DMS 273 (cell line): ENCODE measurements around the gene CDKAL1.
"Not testable (repeated sequence)": the region's sequence is repeated elsewhere in the genome, so short reads cannot be mapped to it uniquely, and the experiment has no call there.

Experiments
- DNase-seq: peaks from one replicate; lab custom pipeline; 2025; ENCODE audit not compliant: unreplicated experiment; lab: John Stamatoyannopoulos, UW

CDKAL1 gene

DNA sequence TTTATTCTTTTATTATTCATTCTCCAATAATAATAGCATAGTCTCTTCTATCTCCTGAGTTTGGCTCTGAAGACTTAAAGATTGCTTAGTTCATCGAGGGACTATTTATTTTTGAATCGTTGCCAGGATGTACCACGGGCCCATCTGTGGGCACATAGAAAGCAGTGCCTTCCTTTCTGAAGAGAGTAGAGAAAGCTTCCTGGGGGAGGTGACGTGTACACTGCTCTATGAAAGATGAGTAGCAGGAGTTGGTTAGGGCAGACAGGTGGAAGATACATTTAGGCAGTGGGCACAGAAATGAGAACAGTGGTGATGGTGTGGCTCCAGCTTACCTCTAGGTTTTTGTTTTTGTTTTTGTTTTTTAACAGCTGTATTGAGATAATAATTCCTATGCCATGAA is 98.4 kb downstream of the CDKAL1 start:
- peak; percentile 69 for DNase-seq

DNA sequence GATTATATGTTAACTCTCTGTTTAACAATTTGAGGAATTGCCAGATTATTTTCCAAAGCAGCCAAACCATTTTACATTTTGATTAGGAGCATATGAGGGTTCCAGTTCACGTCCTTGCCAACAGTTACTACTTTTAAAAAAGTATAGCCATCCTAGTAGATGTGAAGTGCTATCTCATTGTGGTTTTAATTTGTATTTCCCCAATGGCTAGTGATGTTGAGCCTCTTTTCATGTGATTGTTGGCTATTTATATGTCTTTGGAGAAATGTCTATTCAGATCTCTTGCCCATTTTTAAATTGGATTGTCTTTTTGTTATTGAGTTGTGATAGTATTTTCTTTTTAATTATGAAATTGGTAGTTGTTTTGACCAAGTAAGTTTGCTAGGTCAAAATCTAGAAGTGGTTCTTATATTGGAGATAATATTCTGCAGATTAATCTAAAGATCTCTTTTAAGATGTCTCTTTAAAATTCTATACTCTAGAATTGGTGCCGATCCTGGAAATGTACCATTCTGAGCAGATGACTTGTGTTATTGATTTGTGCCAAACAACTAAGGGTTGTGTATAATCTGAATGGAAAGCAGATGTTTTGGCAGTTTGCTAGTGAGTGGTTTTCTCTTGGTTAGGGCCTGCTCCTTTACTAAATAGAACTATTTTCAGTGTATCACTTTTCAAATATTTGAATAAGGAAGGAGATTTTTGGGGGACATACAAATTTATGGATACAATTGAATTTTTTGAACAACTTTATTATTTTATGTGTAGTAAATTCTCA is 99.5 kb downstream of the CDKAL1 start:
- no peak for DNase-seq

DNA sequence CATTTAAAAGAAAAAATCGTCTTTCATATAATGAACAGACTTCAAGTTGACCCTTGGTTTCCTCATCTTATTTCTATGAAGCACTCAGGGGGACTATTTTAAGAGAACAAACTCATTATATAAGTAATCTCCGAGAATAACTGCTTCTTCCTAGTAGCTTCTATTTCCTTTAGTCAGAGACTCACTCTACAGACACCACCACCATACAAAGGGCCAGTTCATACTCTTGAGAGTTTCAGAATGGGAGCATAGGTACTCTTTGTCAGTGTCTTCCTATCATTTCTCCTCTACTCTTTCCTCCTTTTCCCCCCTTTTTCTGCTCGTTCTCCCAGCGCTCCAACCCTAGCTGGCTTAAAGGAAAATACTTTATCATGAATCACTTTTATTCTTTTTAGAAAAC is 104.9 kb downstream of the CDKAL1 start:
- DNase-seq: no peak

DNA sequence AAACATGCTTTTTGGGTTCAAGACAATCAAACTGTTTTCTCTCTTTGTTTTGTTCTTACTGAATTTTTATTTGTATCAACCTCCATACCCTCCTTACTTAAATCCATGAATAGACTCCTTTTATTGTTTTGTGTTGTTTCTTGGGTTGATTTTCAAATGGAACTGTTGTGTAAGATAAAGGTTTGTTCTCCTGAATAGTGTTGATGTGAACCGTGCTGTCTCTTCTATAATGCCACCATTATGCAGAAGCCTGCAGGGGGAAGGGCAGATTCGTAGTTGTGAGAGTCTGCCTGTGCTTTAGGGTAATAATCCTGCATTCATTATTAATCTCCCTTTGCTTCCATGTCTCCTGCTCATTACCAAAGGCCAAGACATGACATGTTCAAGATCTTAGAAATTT is 105.9 kb downstream of the CDKAL1 start:
- DNase-seq: peak; percentile 37

DNA sequence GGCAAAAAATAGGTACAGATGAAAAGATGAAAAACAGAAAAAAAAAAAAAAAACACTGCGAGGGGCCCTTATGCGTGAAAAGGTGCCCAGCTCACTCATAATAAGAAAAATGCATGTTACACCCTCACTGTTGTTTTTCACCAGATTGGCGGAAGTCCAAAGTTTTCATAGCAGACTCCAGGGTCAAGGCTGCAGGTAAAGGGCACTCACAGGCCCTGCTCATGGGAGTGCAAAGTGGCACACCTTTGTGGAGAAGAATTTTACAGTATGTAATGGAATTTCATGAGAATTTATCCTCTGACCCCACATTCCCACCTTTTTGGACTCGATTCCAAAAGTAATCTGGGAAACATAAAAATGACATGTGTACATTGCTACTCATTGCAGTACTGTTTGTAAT is 108.2 kb downstream of the CDKAL1 start:
- DNase-seq: peak; percentile 41

GRCh38 chr6:20644667-20645370 is 110.6 kb downstream of the CDKAL1 start:
- DNase-seq: no peak

GRCh38 chr6:20645572-20645971 is 111.3 kb downstream of the CDKAL1 start:
- DNase-seq: not testable (repeated sequence)

GRCh38 chr6:20647585-20647984 is 113.3 kb downstream of the CDKAL1 start:
- DNase-seq: no peak

DNA sequence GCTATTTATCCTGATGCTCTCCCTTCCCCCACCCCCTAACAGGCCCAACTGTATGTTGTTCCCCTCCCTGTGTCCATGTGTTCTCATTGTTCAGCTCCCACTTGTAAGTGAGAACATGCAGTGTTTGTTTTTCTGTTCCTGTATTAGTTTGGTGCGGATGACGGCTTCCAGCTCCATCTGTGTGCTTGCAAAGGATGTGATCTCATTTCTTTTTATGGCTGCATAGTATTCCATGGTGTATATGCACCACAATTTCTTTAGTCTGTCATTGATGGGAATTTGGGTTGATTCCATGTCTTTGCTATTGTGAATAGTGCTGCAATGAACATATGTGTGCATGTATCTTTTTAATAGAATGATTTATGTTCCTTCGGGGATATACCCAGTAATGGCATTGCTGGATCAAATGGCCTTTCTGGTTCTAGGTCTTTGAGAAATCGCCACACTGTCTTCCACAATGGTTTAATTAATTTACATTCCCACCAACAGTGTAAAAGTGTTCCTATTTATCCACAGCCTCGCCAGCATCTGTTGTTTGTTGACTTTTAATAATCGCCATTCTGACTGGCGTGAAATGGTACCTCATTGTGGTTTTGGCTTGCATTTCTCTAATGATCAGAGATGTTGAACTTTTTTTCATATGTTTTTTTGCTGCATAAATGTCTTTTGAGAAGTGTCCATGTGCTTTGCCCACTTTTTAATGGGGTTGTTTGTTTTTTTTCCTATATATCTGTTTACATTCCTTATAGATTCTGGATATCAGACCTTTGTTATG is 115.6 kb downstream of the CDKAL1 start:
- not testable (repeated sequence) for DNase-seq

GRCh38 chr6:20652299-20653084 is 118.2 kb downstream of the CDKAL1 start:
- no peak for DNase-seq

DNA sequence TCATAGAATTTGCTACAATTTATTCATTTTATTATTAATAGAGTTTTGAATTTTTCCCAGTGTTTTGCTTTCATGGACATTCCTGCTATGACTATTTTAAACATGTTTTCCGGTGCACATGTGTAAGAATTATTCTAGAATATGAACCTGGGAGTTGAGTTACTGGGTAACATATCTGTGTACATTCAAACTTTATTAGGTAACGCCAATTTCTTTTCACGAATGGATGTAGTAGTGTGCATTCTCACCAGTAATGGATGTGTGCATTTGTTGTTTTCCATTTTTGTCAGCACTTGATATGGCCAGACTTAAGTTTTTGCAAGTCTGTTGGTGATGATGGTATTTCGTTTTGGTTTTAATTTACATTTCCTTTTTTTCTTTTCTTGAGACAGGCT is 118.8 kb downstream of the CDKAL1 start:
- DNase-seq: no peak

- DNase-seq: no peak
These were observed 121.1 kb downstream of the CDKAL1 start for GRCh38 chr6:20655317-20655716.

DNA sequence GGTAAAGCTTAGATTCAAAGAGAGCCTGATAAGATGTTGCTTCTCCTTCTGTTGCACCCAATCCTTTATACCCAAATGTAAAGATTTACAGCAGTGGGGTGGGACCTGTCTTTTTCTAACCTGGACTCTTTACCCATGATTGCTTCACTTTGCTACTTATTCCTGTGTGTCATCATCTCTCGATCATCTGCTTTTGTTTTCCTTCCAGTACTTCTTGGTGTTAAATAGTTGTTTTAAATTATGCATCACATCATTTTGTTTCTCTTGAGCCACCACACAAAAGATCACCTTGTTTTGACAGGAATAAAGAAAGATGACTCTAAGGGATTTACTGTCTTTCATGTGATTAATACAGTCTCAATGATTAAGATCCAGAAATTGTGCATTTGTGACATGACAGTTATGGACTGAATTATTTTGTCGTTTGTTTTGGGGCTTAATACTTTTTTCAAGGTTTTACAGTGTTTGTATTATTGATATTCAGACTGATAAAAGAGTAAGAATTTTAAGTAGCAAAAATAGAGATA is 123.1 kb downstream of the CDKAL1 start:
- no peak for DNase-seq

- DNase-seq: no peak
These were observed 123.8 kb downstream of the CDKAL1 start for GRCh38 chr6:20658053-20658452.

DNA sequence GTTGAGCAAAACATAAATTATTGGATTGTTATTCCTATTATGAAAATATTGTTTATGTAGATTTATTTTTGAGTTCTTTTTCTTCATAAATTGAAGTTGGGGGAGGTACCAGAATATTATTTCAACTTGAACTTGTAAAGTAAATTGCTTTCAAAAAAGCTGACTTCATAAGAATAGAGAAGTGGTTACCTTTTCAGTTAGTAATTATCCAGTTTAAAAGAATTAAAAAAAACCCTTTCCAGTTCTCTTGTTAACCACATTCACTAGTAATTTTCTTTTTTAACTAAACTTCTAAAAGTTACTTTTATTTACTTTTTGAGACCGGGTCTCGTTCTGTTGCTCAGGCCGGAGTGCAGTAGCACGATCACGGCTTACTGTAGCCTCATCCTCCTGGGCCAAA is 124.3 kb downstream of the CDKAL1 start:
- DNase-seq: no peak

GRCh38 chr6:20660534-20660933 is 126.3 kb downstream of the CDKAL1 start:
- DNase-seq: no peak

DNA sequence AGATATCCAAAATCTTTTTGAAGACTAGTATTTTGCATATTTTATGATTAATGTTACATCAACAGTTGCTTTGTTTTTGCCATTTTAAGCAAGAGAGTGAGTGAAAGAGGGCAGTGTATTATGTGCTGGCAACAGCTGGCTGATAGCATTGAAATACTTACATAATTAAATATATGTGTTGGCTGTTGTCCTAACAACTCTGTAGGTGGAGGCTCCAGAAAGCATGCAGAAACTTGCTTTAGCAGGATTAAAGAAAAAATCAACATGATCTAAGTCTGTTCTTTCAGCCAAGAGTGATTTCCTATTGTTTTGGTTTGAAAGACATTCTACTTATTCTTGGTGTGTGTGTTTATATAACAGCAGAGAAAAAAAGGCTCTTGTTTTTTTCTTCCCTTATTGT is 127.5 kb downstream of the CDKAL1 start:
- DNase-seq: peak; percentile 82

GRCh38 chr6:20664250-20664649 is 130.0 kb downstream of the CDKAL1 start:
- DNase-seq: no peak

- DNase-seq: no peak
These were observed 131.0 kb downstream of the CDKAL1 start for GRCh38 chr6:20665290-20665689.

GRCh38 chr6:20669571-20670314 is 135.5 kb downstream of the CDKAL1 start:
- no peak for DNase-seq
